HL-60 (cell line): ENCODE results near the gene NLRP6.

Experiments
- CTCF ChIP-seq: IDR thresholded peaks from one replicate; pipeline ENCODE4 v1.5.1; 2011; ENCODE audit warnings: low read length, control low read depth, inconsistent platforms; ENCODE audit not compliant: insufficient read depth
- POLR2AphosphoS5 ChIP-seq: IDR thresholded peaks from 2 replicates; pipeline ENCODE4 v1.6.1; 2012; ENCODE audit warnings: low read depth
- REST ChIP-seq: IDR thresholded peaks from 2 replicates; pipeline ENCODE4 v1.6.1; 2012; ENCODE audit warnings: low read depth; ENCODE audit not compliant: insufficient replicate concordance

GRCh38 chr11:235180-235579 is 43.0 kb upstream of the NLRP6 start:
- TF ChIP-seq CTCF = no peak
- TF ChIP-seq REST = no peak
- TF ChIP-seq POLR2AphosphoS5 = no peak
